Measurements from ENCODE around the gene DIPK1C. TPM values are rescaled to one million over a fixed set of nuclear protein-coding genes. Genes with fewer than 3 reads are reported as not detected.

Gene DIPK1C
- total and polyA plus RNA-seq, 10 of the 15 experiments (the other 5 are each of a cell fraction or from before 2014, with no cell fraction given), result not detected

DNA sequence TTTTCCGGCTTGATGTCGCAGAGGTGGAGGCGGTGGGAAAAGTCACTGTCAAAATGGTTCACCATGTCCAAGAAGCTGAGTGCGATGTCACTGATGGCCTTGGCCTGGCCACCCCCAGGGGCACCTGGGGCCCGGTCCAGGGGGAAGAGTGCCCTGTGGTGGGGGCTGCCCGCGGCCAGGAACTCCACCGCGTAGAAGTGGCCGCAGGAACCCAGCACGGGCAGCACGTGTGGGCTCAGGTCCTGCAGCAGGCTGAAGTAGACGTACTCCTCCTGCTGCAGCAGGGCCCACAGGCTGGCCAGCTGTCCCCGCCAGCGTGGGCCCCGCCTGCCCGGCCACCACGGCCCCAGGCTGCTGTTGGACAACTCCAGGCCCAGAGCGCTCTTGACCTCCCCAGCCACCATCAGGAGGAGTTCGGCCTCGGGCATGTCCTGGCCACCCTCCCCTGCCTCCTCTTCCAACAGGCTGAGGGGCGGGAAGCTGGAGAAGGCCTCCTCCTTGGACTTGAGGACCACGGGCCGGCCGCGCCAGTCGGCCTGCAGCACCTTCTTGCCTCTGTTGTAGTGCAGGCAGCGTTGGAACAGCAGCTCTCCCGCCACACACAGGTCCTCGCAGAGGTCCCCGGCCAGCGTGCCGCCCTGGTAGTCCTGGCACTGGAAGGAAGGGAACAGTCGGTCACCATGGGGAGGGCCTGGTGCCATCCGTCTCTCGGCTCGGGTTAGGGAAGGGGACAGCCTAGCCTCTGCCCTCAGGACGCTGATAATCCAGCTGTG is 10.3 kb downstream of the DIPK1C start:
- POLR2A ChIA-PET, result no interaction called here
- no peak overlapping the region for H3K9ac ChIP-seq (ENCODE audit: control insufficient read depth, insufficient read depth, low read length)
- H3K79me2 ChIP-seq (ENCODE audit: control insufficient read depth, insufficient read depth, low read length), result no peaks in the 10 kb centered on the region
- SMC1A ChIA-PET (ENCODE audit: uncharacterized antibody, unreplicated experiment), result interaction anchor here (0.5 to 0.8 kb wide), 2 partner anchors 38 to 1160 kb away, joined by 3 read pairs; no protein-coding TSS in a partner anchor
- intact Hi-C loops (cut with micrococcal nuclease; ENCODE audit: unreplicated experiment), result no loop called here
- in situ Hi-C loops (cut with MboI), result no loop called here
- WGBS (ENCODE audit: insufficient coverage, insufficient replicate concordance, low lambda C conversion rate, missing lambda C conversion rate), result 57% methylated on average over 29 of the region's 38 CpGs
- H3K4me3 ChIP-seq, result no peak overlapping the region
- CTCF ChIA-PET, result no interaction called here
- no peak overlapping the region for H2AFZ ChIP-seq (ENCODE audit: control insufficient read depth, low read depth, low read length)
- no peaks in the 10 kb centered on the region for H3K4me1 ChIP-seq (ENCODE audit: control insufficient read depth, insufficient read depth, low read length)
- H3K4me2 ChIP-seq (ENCODE audit: control insufficient read depth, insufficient read depth), result no peak overlapping the region
- FAIRE-seq, result no peak
- TF ChIP-seq NFXL1 (IDR thresholded peaks at IDR 0.05; ENCODE audit: borderline replicate concordance) (no peak), ZNF217 (IDR thresholded peaks at IDR 0.05) (no peak)
- RAD21 ChIA-PET (ENCODE audit: unreplicated experiment), result no interaction called here
- H3K9me3 ChIP-seq (replicated peaks; ENCODE audit: control insufficient read depth, insufficient read depth, low read length), result no peaks in the 10 kb centered on the region
- no peaks in the 10 kb centered on the region for H3K36me3 ChIP-seq (ENCODE audit: control insufficient read depth in 2 of 2, insufficient read depth in 2 of 2, low read length in 1 of 2)
- peaks cover 0 to 5% of the 10 kb centered on the region in 2 experiments; a peak in 2 of 4 replicates for H3K27me3 ChIP-seq (replicated peaks in 1 of 2; ENCODE audit: control insufficient read depth in 2 of 2, insufficient read depth in 2 of 2, low read length in 1 of 2)
- DNase-seq (ENCODE audit: low read depth, low spot score), result no peak
- ATAC-seq, result no peak
- H4K20me1 ChIP-seq (ENCODE audit: control insufficient read depth, insufficient read depth), result no peaks in the 10 kb centered on the region
- no peak overlapping the region for H3K27ac ChIP-seq (ENCODE audit: control insufficient read depth, insufficient read depth)
- no TSS peak for BruUV-seq (replicated peaks)

- SMC1A ChIA-PET (ENCODE audit: uncharacterized antibody, unreplicated experiment), result interaction anchor here (0.8 kb wide), 1 partner anchor 39 kb away, joined by 3 read pairs; no protein-coding TSS in a partner anchor
- Histone ChIP-seq H3K27ac (ENCODE audit: control insufficient read depth, insufficient read depth) (no peak overlapping the region), H3K4me2 (ENCODE audit: control insufficient read depth, insufficient read depth) (no peak overlapping the region), H3K9me3 (replicated peaks; ENCODE audit: control insufficient read depth, insufficient read depth, low read length) (no peaks in the 10 kb centered on the region), H3K9ac (ENCODE audit: control insufficient read depth, insufficient read depth, low read length) (no peak overlapping the region), H3K79me2 (ENCODE audit: control insufficient read depth, insufficient read depth, low read length) (no peaks in the 10 kb centered on the region), H2AFZ (ENCODE audit: control insufficient read depth, low read depth, low read length) (no peak overlapping the region), H3K36me3 (ENCODE audit: control insufficient read depth in 2 of 2, insufficient read depth in 2 of 2, low read length in 1 of 2) (no peaks in the 10 kb centered on the region), H4K20me1 (ENCODE audit: control insufficient read depth, insufficient read depth) (no peaks in the 10 kb centered on the region), H3K27me3 (replicated peaks in 1 of 2; ENCODE audit: control insufficient read depth in 2 of 2, insufficient read depth in 2 of 2, low read length in 1 of 2) (peaks cover 0 to 5% of the 10 kb centered on the region in 2 experiments; a peak in 2 of 4 replicates), H3K4me1 (ENCODE audit: control insufficient read depth, insufficient read depth, low read length) (no peaks in the 10 kb centered on the region), H3K4me3 (no peak overlapping the region)
- FAIRE-seq (no peak), DNase-seq (ENCODE audit: low read depth, low spot score) (no peak), ATAC-seq (no peak)
- POLR2A ChIA-PET, result no interaction called here
- RAD21 ChIA-PET (ENCODE audit: unreplicated experiment), result no interaction called here
- in situ Hi-C loops (cut with MboI), result no loop called here
- CTCF ChIA-PET, result interaction anchor here (1.7 kb wide), 1 partner anchor 14 kb away, joined by 4 read pairs; no protein-coding TSS in a partner anchor
- intact Hi-C loops (cut with micrococcal nuclease; ENCODE audit: unreplicated experiment), result no loop called here
- 42% methylated on average over 11 of the region's 11 CpGs for WGBS (ENCODE audit: insufficient coverage, insufficient replicate concordance, low lambda C conversion rate, missing lambda C conversion rate)
- no TSS peak for BruUV-seq (replicated peaks)
- TF ChIP-seq RAD21 (IDR thresholded peaks at IDR 0.05; ENCODE audit: insufficient read depth, low read depth, low read length) (no peak), ZBTB33 (IDR thresholded peaks at IDR 0.05) (no peak), PKNOX1 (IDR thresholded peaks at IDR 0.05) (no peak), SPI1 (IDR thresholded peaks at IDR 0.05; ENCODE audit: borderline replicate concordance, insufficient read depth, low read depth, low read length) (no peak), GATAD2B (conservative IDR thresholded peaks at IDR 0.05; ENCODE audit: low read depth) (no peak), MEF2A (IDR thresholded peaks at IDR 0.05; ENCODE audit: insufficient read depth, low read depth, low read length) (no peak), RELB (IDR thresholded peaks at IDR 0.05; ENCODE audit: low read depth) (no peak), RELA (IDR thresholded peaks at IDR 0.05; ENCODE audit: borderline replicate concordance, partially characterized antibody) (no peak), TCF3 (IDR thresholded peaks at IDR 0.05; ENCODE audit: borderline replicate concordance, insufficient read depth, low read depth, low read length) (no peak), MTA2 (IDR thresholded peaks at IDR 0.05; ENCODE audit: low read depth) (no peak)
Observed at GRCh38 chr18:74446178-74446577, 10.9 kb downstream of the DIPK1C start.
